HFF-Myc (cell line): ENCODE data around the gene CARHSP1.

Experiments used
- DNase-seq: peaks from one replicate; pipeline ENCODE4 v3.0.0-alpha.2; 2011; ENCODE audit warnings: low read depth; ENCODE audit errors: extremely low read depth
- H3K4me3 ChIP-seq: replicated peaks from 2 replicates; pipeline ENCODE4 v1.5.1; 2011; ENCODE audit warnings: low read depth, mild to moderate bottlenecking, control low read depth, low read length
- TF ChIP-seq, protein P1 (sequence below): IDR thresholded peaks from 2 replicates; pipeline ENCODE4 v1.5.1; 2012; ENCODE audit warnings: mild to moderate bottlenecking, low read depth, low read length, control low read depth; ENCODE audit errors: missing control alignments

The CARHSP1 gene

GRCh38 chr16:8908810-8909468, 40.1 kb upstream of the CARHSP1 start:
- no peak for DNase-seq
- TF ChIP-seq, protein P1, sequence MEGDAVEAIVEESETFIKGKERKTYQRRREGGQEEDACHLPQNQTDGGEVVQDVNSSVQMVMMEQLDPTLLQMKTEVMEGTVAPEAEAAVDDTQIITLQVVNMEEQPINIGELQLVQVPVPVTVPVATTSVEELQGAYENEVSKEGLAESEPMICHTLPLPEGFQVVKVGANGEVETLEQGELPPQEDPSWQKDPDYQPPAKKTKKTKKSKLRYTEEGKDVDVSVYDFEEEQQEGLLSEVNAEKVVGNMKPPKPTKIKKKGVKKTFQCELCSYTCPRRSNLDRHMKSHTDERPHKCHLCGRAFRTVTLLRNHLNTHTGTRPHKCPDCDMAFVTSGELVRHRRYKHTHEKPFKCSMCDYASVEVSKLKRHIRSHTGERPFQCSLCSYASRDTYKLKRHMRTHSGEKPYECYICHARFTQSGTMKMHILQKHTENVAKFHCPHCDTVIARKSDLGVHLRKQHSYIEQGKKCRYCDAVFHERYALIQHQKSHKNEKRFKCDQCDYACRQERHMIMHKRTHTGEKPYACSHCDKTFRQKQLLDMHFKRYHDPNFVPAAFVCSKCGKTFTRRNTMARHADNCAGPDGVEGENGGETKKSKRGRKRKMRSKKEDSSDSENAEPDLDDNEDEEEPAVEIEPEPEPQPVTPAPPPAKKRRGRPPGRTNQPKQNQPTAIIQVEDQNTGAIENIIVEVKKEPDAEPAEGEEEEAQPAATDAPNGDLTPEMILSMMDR: no peak

DNA sequence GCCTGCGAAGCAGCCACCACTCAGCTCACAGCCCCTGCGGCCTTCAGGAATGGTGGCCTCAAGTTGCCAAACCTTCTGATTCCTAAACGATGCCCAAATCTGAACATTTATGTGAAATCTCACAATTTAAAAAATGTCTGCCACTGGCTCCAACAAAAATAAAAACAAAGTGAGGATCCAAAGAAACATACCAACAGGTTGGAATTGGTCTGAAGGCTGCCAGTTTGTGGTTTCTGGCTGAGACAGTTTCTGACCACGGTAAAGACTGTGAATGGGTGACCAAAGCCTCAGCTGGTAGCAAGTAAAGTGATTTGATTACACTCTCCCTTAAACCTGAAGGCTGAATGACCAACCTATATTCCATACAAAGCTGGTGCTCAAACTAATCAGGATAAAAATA, 38.3 kb upstream of the CARHSP1 start:
- TF ChIP-seq, protein P1: no peak
- no peak overlapping the region for H3K4me3 ChIP-seq
- no peak for DNase-seq

More at GRCh38 chr16:8908810-8909468, 40.1 kb upstream of the CARHSP1 start:
- H3K4me3 ChIP-seq: no peak overlapping the region

- TF ChIP-seq, protein P1: peak; percentile 36
- H3K4me3 ChIP-seq: no peak overlapping the region
- no peak for DNase-seq
Measured at GRCh38 chr16:8905795-8906591, 37.2 kb upstream of the CARHSP1 start.

- TF ChIP-seq, protein P1: peak; percentile 49
- H3K4me3 ChIP-seq: no peak overlapping the region
- DNase-seq: no peak
Measured at GRCh38 chr16:8905168-8905762, 36.5 kb upstream of the CARHSP1 start.

GRCh38 chr16:8904018-8904430, 35.2 kb upstream of the CARHSP1 start:
- DNase-seq: no peak
- H3K4me3 ChIP-seq: no peak overlapping the region
- TF ChIP-seq, protein P1: no peak

DNA sequence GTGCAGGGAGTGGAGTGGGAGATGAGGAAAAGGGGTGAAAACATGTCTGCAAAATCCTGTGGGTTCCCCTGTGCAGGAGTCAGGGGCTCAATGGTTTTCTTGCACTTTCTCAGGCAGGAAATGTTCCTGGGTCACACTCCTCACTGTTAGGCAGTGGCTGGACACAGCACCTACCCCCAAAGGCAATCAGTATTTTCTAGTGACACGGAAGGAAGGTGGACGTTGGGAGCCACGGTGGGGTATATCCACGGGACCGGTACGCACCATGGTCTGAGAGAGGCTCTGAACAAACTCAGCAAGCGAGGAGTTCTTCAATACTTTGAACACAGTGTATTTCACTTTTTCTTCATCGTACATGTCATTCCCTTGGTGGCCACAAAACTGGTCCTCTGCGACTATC, 34.2 kb upstream of the CARHSP1 start:
- no peak for DNase-seq
- H3K4me3 ChIP-seq: no peak overlapping the region
- TF ChIP-seq, protein P1: no peak
